Caco-2 (cell line): ENCODE measurements around the gene MMP20. TPM values are rescaled to one million over a fixed set of nuclear protein-coding genes. Genes with fewer than 3 reads are reported as not detected.

Source experiments
- BruUV-seq: library from RNA; stranded (reverse); fragments of 400-500 nt; replicated peaks from 2 replicates; lab custom pipeline; 2021; lab: Mats Ljungman, UMichigan
- CTCF ChIA-PET: fragments of 300-600 bp; sonication (Branson Sonifier 250); formaldehyde crosslinking; loops from one replicate; lab custom pipeline; 2022; ENCODE audit warnings: antibody characterized with exemption; lab: Charles Lee
- POLR2A ChIA-PET: fragments of 300-600 bp; sonication (Branson Sonifier 250); formaldehyde crosslinking; loops from one replicate; lab custom pipeline; 2022; ENCODE audit warnings: antibody characterized with exemption; lab: Charles Lee
- DNase-seq, 2 experiments: peaks; one replicate each; pipeline versions ENCODE4 v3.0.0 to v3.0.0-alpha.2; 2020 to 2022
- H3K27me3 ChIP-seq: replicated peaks from 2 replicates; pipeline ENCODE4 v1.6.0; 2011; ENCODE audit warnings: low read length; ENCODE audit not compliant: control insufficient read depth, insufficient read depth
- H3K36me3 ChIP-seq: 2 replicates; pipeline ENCODE4 v1.5.1; 2011; ENCODE audit warnings: low read length; ENCODE audit not compliant: control insufficient read depth, insufficient read depth
- H3K4me1 ChIP-seq: fragments of 250-450 bp; sonication (Bioruptor Pico); 2 replicates; pipeline ENCODE4 v1.5.1; 2020; ENCODE audit warnings: mild to moderate bottlenecking
- H3K4me3 ChIP-seq: 2 replicates; pipeline ENCODE4 v1.5.1; 2011; ENCODE audit warnings: low read depth, mild to moderate bottlenecking, control low read depth, low read length
- H3K9me3 ChIP-seq: fragments of 250-450 bp; sonication (Bioruptor Pico); 2 replicates; pipeline ENCODE4 v1.5.1; 2020; ENCODE audit warnings: mild to moderate bottlenecking, moderate library complexity
- H3K27ac Mint-ChIP-seq: one replicate; pipeline ENCODE4 v1.8.0; 2022; ENCODE audit warnings: mixed read lengths; ENCODE audit not compliant: unreplicated experiment
- H3K27me3 Mint-ChIP-seq: one replicate; pipeline ENCODE4 v1.8.0; 2022; ENCODE audit warnings: mixed read lengths; ENCODE audit not compliant: insufficient read depth, unreplicated experiment
- H3K36me3 Mint-ChIP-seq: one replicate; pipeline ENCODE4 v1.8.0; 2022; ENCODE audit warnings: mild to moderate bottlenecking, mixed read lengths; ENCODE audit not compliant: insufficient read depth, unreplicated experiment
- H3K4me1 Mint-ChIP-seq: one replicate; pipeline ENCODE4 v1.8.0; 2022; ENCODE audit warnings: low read depth, mixed read lengths; ENCODE audit not compliant: unreplicated experiment
- H3K4me3 Mint-ChIP-seq: one replicate; pipeline ENCODE4 v1.8.0; 2022; ENCODE audit warnings: mild to moderate bottlenecking, moderate library complexity, mixed read lengths; ENCODE audit not compliant: unreplicated experiment
- H3K9me3 Mint-ChIP-seq: one replicate; pipeline ENCODE4 v1.8.0; 2022; ENCODE audit warnings: mixed read lengths; ENCODE audit not compliant: unreplicated experiment
- CTCF ChIP-seq, 2 experiments: fragments of 200-600 bp in 1 of 2; IDR thresholded peaks; 1 replicate in 1 of 2; 2 replicates in 1 of 2; pipeline versions ENCODE4 v1.5.1 to v1.8.0; 2011 to 2022; ENCODE audit warnings: antibody characterized with exemption in 1 of 2, control low read depth in 1 of 2, inconsistent platforms in 1 of 2, low read depth in 1 of 2, low read length in 1 of 2, mild to moderate bottlenecking in 1 of 2, moderate library complexity in 1 of 2; ENCODE audit not compliant: insufficient read depth in 1 of 2, severe bottlenecking in 1 of 2, unreplicated experiment in 1 of 2
- intact Hi-C: fragments of 100-400 bp; cut with micrococcal nuclease; formaldehyde crosslinking; loops from one replicate; pipeline ENCODE4 v1.10.0; 2022; ENCODE audit not compliant: unreplicated experiment
- total RNA-seq: library from RNA; stranded (reverse); gene quantifications from 2 replicates; pipeline ENCODE4 v1.2.3, GENCODE V29; 2022

The MMP20 gene
- total RNA-seq, 1 experiment from 2014 or later = not detected

GRCh38 chr11:102581066-102581465, 44.1 kb downstream of the MMP20 start:
- H3K4me3 ChIP-seq = no peak overlapping the region
- Mint-ChIP-seq H3K27me3 (no peaks in the 10 kb centered on the region), H3K27ac (no peak overlapping the region), H3K4me3 (no peak overlapping the region), H3K4me1 (peaks cover 21% of the 10 kb centered on the region), H3K36me3 (no peaks in the 10 kb centered on the region), H3K9me3 (peaks cover 9% of the 10 kb centered on the region)
- no peak for DNase-seq
- intact Hi-C loops = no loop called here
- ChIA-PET CTCF (interaction anchor here (1.0 to 1.2 kb wide), 2 partner anchors 32 to 85 kb away, joined by 4 read pairs; no protein-coding TSS in a partner anchor), POLR2A (no interaction called here)
- H3K36me3 ChIP-seq = no peaks in the 10 kb centered on the region
- no peaks in the 10 kb centered on the region for H3K9me3 ChIP-seq
- no TSS peak for BruUV-seq
- H3K27me3 ChIP-seq = no peaks in the 10 kb centered on the region
- TF ChIP-seq CTCF (IDR thresholded peaks at IDR 0.05; ENCODE audit: insufficient read depth in 1 of 2, low read depth in 1 of 2, low read length in 1 of 2, severe bottlenecking in 1 of 2, unreplicated experiment in 1 of 2) = no peak
- peaks cover 14% of the 10 kb centered on the region for H3K4me1 ChIP-seq

- no peaks in the 10 kb centered on the region for H3K36me3 ChIP-seq
- Mint-ChIP-seq H3K4me1 (peaks cover 21% of the 10 kb centered on the region), H3K27ac (no peak overlapping the region), H3K9me3 (peaks cover 9% of the 10 kb centered on the region), H3K27me3 (no peaks in the 10 kb centered on the region), H3K4me3 (no peak overlapping the region), H3K36me3 (no peaks in the 10 kb centered on the region)
- H3K9me3 ChIP-seq = no peaks in the 10 kb centered on the region
- peaks cover 14% of the 10 kb centered on the region for H3K4me1 ChIP-seq
- H3K4me3 ChIP-seq = no peak overlapping the region
- no peak for DNase-seq
- ChIA-PET CTCF (interaction anchor here (1.0 to 1.2 kb wide), 2 partner anchors 33 to 86 kb away, joined by 4 read pairs; no protein-coding TSS in a partner anchor), POLR2A (no interaction called here)
- BruUV-seq = no TSS peak
- intact Hi-C loops = no loop called here
- TF ChIP-seq CTCF (IDR thresholded peaks at IDR 0.05; ENCODE audit: insufficient read depth in 1 of 2, low read depth in 1 of 2, low read length in 1 of 2, severe bottlenecking in 1 of 2, unreplicated experiment in 1 of 2) = no peak
- no peaks in the 10 kb centered on the region for H3K27me3 ChIP-seq
These were observed 44.8 kb downstream of the MMP20 start for GRCh38 chr11:102580185-102580951.

GRCh38 chr11:102577723-102578122, 47.4 kb downstream of the MMP20 start:
- Mint-ChIP-seq H3K27ac (no peak overlapping the region), H3K9me3 (peaks cover 15% of the 10 kb centered on the region), H3K27me3 (no peaks in the 10 kb centered on the region), H3K4me3 (no peak overlapping the region), H3K4me1 (peaks cover 14% of the 10 kb centered on the region), H3K36me3 (no peaks in the 10 kb centered on the region)
- TF ChIP-seq CTCF (IDR thresholded peaks at IDR 0.05; ENCODE audit: insufficient read depth in 1 of 2, low read depth in 1 of 2, low read length in 1 of 2, severe bottlenecking in 1 of 2, unreplicated experiment in 1 of 2) = no peak
- POLR2A ChIA-PET = no interaction called here
- CTCF ChIA-PET = no interaction called here
- intact Hi-C loops = no loop called here
- Histone ChIP-seq H3K4me1 (peaks cover 8% of the 10 kb centered on the region), H3K4me3 (no peak overlapping the region), H3K27me3 (no peaks in the 10 kb centered on the region; the same call in 1 of the 2 replicates), H3K9me3 (no peaks in the 10 kb centered on the region), H3K36me3 (no peaks in the 10 kb centered on the region)
- BruUV-seq = no TSS peak
- no peak for DNase-seq
